ENCODE data around the gene BOC. TPM values are rescaled to one million over a fixed set of nuclear protein-coding genes. Genes with fewer than 3 reads are reported as not detected.

BOC gene
- total and polyA plus RNA-seq, 4 donors = 2.9 to 21.9 (median 6.4) TPM

GRCh38 chr3:113292933-113293332 is 81.6 kb downstream of the BOC start:
- TF ChIP-seq CTCF (IDR thresholded peaks at IDR 0.05; ENCODE audit: control extremely low read depth, extremely low read depth) = no peak
- H3K9me3 ChIP-seq (ENCODE audit: control insufficient read depth in 4 of 4, insufficient read depth in 3 of 4, low read length in 3 of 4) = no peaks in the 10 kb centered on the region
- no peak overlapping the region for H3K4me3 ChIP-seq
- peaks cover 0 to 2% (median 0%) of the 10 kb centered on the region in 4 donors for H3K36me3 ChIP-seq (ENCODE audit: control insufficient read depth in 4 of 4, insufficient read depth in 4 of 4, low read length in 4 of 4)
- no peak overlapping the region for H3K27ac ChIP-seq (ENCODE audit: low read depth in 1 of 2, low read length in 1 of 2)
- peaks cover 0 to 21% (median 0%) of the 10 kb centered on the region in 5 donors for H3K4me1 ChIP-seq (ENCODE audit: control insufficient read depth in 5 of 5, insufficient read depth in 5 of 5, low read length in 5 of 5)
- H3K9ac ChIP-seq (ENCODE audit: insufficient read depth in 1 of 2, low read length in 2 of 2) = no peak overlapping the region
- WGBS, 2 donors = 86 to 88% methylated on average over 2 of the region's 2 CpGs
- DNase-seq = no peak
- H3K27me3 ChIP-seq (ENCODE audit: control insufficient read depth in 3 of 3, insufficient read depth in 3 of 3, low read length in 2 of 3) = no peaks in the 10 kb centered on the region
- no peak for ATAC-seq (ENCODE audit: insufficient read depth, low FRiP score)

GRCh38 chr3:113293348-113293747 is 82.0 kb downstream of the BOC start:
- ATAC-seq (ENCODE audit: insufficient read depth, low FRiP score) (no peak), DNase-seq (no peak)
- Histone ChIP-seq H3K4me1 (ENCODE audit: control insufficient read depth in 5 of 5, insufficient read depth in 5 of 5, low read length in 5 of 5) (peaks cover 0 to 21% (median 3%) of the 10 kb centered on the region in 5 donors), H3K36me3 (ENCODE audit: control insufficient read depth in 4 of 4, insufficient read depth in 4 of 4, low read length in 4 of 4) (peaks cover 0 to 2% (median 0%) of the 10 kb centered on the region in 4 donors), H3K4me3 (no peak overlapping the region), H3K9me3 (ENCODE audit: control insufficient read depth in 4 of 4, insufficient read depth in 3 of 4, low read length in 3 of 4) (no peaks in the 10 kb centered on the region), H3K27me3 (ENCODE audit: control insufficient read depth in 3 of 3, insufficient read depth in 3 of 3, low read length in 2 of 3) (no peaks in the 10 kb centered on the region), H3K9ac (ENCODE audit: insufficient read depth in 1 of 2, low read length in 2 of 2) (no peak overlapping the region), H3K27ac (ENCODE audit: low read depth in 1 of 2, low read length in 1 of 2) (no peak overlapping the region)
- 59 to 68% methylated on average over 1 of the region's 1 CpG for WGBS, 2 donors
- no peak for TF ChIP-seq CTCF (IDR thresholded peaks at IDR 0.05; ENCODE audit: control extremely low read depth, extremely low read depth)

- ATAC-seq (ENCODE audit: insufficient read depth, low FRiP score) (no peak), DNase-seq (no peak)
- no peaks in the 10 kb centered on the region for H3K9me3 ChIP-seq (ENCODE audit: control insufficient read depth in 4 of 4, insufficient read depth in 3 of 4, low read length in 3 of 4)
- H3K36me3 ChIP-seq (ENCODE audit: control insufficient read depth in 4 of 4, insufficient read depth in 4 of 4, low read length in 4 of 4) = peaks cover 0 to 3% (median 0%) of the 10 kb centered on the region in 4 donors
- no peaks in the 10 kb centered on the region for H3K27me3 ChIP-seq (ENCODE audit: control insufficient read depth in 3 of 3, insufficient read depth in 3 of 3, low read length in 2 of 3)
- no peak for TF ChIP-seq CTCF (IDR thresholded peaks at IDR 0.05; ENCODE audit: control extremely low read depth, extremely low read depth)
- H3K4me3 ChIP-seq = no peak overlapping the region
- H3K9ac ChIP-seq (ENCODE audit: insufficient read depth in 1 of 2, low read length in 2 of 2) = no peak overlapping the region
- peaks cover 0 to 15% (median 3%) of the 10 kb centered on the region in 5 donors for H3K4me1 ChIP-seq (ENCODE audit: control insufficient read depth in 5 of 5, insufficient read depth in 5 of 5, low read length in 5 of 5)
- no peak overlapping the region for H3K27ac ChIP-seq (ENCODE audit: low read depth in 1 of 2, low read length in 1 of 2)
Measured at GRCh38 chr3:113295463-113295862, 84.1 kb downstream of the BOC start.

GRCh38 chr3:113297287-113297686 is 85.9 kb downstream of the BOC start:
- no peaks in the 10 kb centered on the region for H3K9me3 ChIP-seq (ENCODE audit: control insufficient read depth in 4 of 4, insufficient read depth in 3 of 4, low read length in 3 of 4)
- WGBS, 2 donors = 83 to 86% methylated on average over 2 of the region's 2 CpGs
- no peak for ATAC-seq (ENCODE audit: insufficient read depth, low FRiP score)
- no peak overlapping the region for H3K27ac ChIP-seq (ENCODE audit: low read depth in 1 of 2, low read length in 1 of 2)
- no peak for DNase-seq
- TF ChIP-seq CTCF (IDR thresholded peaks at IDR 0.05; ENCODE audit: control extremely low read depth, extremely low read depth) = no peak
- peaks cover 0 to 3% (median 0%) of the 10 kb centered on the region in 4 donors for H3K36me3 ChIP-seq (ENCODE audit: control insufficient read depth in 4 of 4, insufficient read depth in 4 of 4, low read length in 4 of 4)
- H3K4me1 ChIP-seq (ENCODE audit: control insufficient read depth in 5 of 5, insufficient read depth in 5 of 5, low read length in 5 of 5) = peaks cover 0 to 4% (median 0%) of the 10 kb centered on the region in 5 donors
- H3K9ac ChIP-seq (ENCODE audit: insufficient read depth in 1 of 2, low read length in 2 of 2) = no peak overlapping the region
- H3K4me3 ChIP-seq = no peak overlapping the region
- no peaks in the 10 kb centered on the region for H3K27me3 ChIP-seq (ENCODE audit: control insufficient read depth in 3 of 3, insufficient read depth in 3 of 3, low read length in 2 of 3)

Data from lung (tissue), 12 donors.